Loucy (cell line): ENCODE measurements around the gene RBMS3.
A peak's percentile ranks its signal among the peaks of the same experiment; 100 is the strongest.

Experiments
- H2AFZ ChIP-seq: fragments of 200-600 bp; sonication (generic); 2 replicates; pipeline ENCODE4 v1.6.0; 2016; ENCODE audit warnings: antibody characterized with exemption, mild to moderate bottlenecking, low read length, moderate library complexity
- H3F3A ChIP-seq: fragments of 200-600 bp; 2 replicates; pipeline ENCODE4 v1.6.0; 2016; ENCODE audit warnings: antibody characterized with exemption, low read depth, mild to moderate bottlenecking
- H3K27me3 ChIP-seq: fragments of 200-600 bp; sonication (generic); 2 replicates; pipeline ENCODE4 v1.6.1; 2014; ENCODE audit warnings: low read length, mild to moderate bottlenecking; ENCODE audit not compliant: insufficient read depth, poor library complexity, severe bottlenecking
- H3K36me3 ChIP-seq: fragments of 200-600 bp; sonication (generic); 2 replicates; pipeline ENCODE4 v1.6.1; 2016; ENCODE audit warnings: low read length; ENCODE audit not compliant: insufficient read depth
- H3K4me1 ChIP-seq: fragments of 200-600 bp; sonication (generic); 2 replicates; pipeline ENCODE4 v1.5.1; 2014; ENCODE audit warnings: low read length, mild to moderate bottlenecking; ENCODE audit not compliant: insufficient read depth, poor library complexity, severe bottlenecking
- H3K4me2 ChIP-seq: fragments of 200-600 bp; sonication (generic); 2 replicates; pipeline ENCODE4 v1.6.0; 2014; ENCODE audit warnings: antibody characterized with exemption, low read length, low read depth, mild to moderate bottlenecking; ENCODE audit not compliant: poor library complexity, severe bottlenecking
- H3K4me3 ChIP-seq: fragments of 200-600 bp; sonication (generic); 2 replicates; pipeline ENCODE4 v1.5.1; 2014; ENCODE audit warnings: low read length, mild to moderate bottlenecking, mixed read lengths; ENCODE audit not compliant: poor library complexity, severe bottlenecking
- H3K79me2 ChIP-seq: fragments of 200-600 bp; sonication (generic); 2 replicates; pipeline ENCODE4 v1.6.1; 2014; ENCODE audit warnings: low read length; ENCODE audit not compliant: insufficient read depth
- H3K9ac ChIP-seq: fragments of 200-600 bp; sonication (generic); 2 replicates; pipeline ENCODE4 v1.6.0; 2014; ENCODE audit warnings: mild to moderate bottlenecking, low read depth, low read length, moderate library complexity; ENCODE audit not compliant: poor library complexity, severe bottlenecking
- H3K9me2 ChIP-seq: fragments of 200-600 bp; sonication (generic); replicated peaks from 2 replicates; pipeline ENCODE4 v1.6.1; 2016; ENCODE audit warnings: low read depth, low read length, mixed read lengths
- H3K9me3 ChIP-seq: fragments of 200-600 bp; sonication (generic); 2 replicates; pipeline ENCODE4 v1.6.1; 2014; ENCODE audit warnings: mild to moderate bottlenecking, antibody characterized with exemption, low read length, low read depth; ENCODE audit not compliant: insufficient read depth
- H4K20me1 ChIP-seq: fragments of 200-600 bp; sonication (generic); 2 replicates; pipeline ENCODE4 v1.6.0; 2014; ENCODE audit warnings: antibody characterized with exemption, low read length, mild to moderate bottlenecking; ENCODE audit not compliant: insufficient read depth, poor library complexity, severe bottlenecking
- CTCF ChIP-seq: fragments of 200-600 bp; sonication (generic); conservative IDR thresholded peaks from 2 replicates; pipeline ENCODE4 v1.5.1; 2014; ENCODE audit warnings: mild to moderate bottlenecking, antibody characterized with exemption, low read length
- EZH2phosphoT487 ChIP-seq: fragments of 200-600 bp; IDR thresholded peaks from 2 replicates; pipeline ENCODE4 v1.6.1; 2018; ENCODE audit warnings: antibody characterized with exemption, mild to moderate bottlenecking, moderate library complexity, borderline replicate concordance

The RBMS3 gene

GRCh38 chr3:30042274-30042859 is 761.5 kb downstream of the RBMS3 start:
- Histone ChIP-seq H3F3A (no peaks in the 10 kb centered on the region), H3K9me2 (no peaks in the 10 kb centered on the region), H3K9me3 (no peaks in the 10 kb centered on the region), H2AFZ (no peak overlapping the region), H3K4me1 (peaks cover 6% of the 10 kb centered on the region), H3K79me2 (no peaks in the 10 kb centered on the region), H3K9ac (no peak overlapping the region), H3K4me2 (no peak overlapping the region), H3K27me3 (no peaks in the 10 kb centered on the region), H3K4me3 (no peak overlapping the region), H4K20me1 (no peaks in the 10 kb centered on the region), H3K36me3 (no peaks in the 10 kb centered on the region)
- TF ChIP-seq EZH2phosphoT487 (no peak), CTCF (peak; percentile 91)

- Histone ChIP-seq H3K4me1 (peaks cover 6% of the 10 kb centered on the region), H2AFZ (no peak overlapping the region)
Measured at GRCh38 chr3:30042916-30043555, 762.2 kb downstream of the RBMS3 start.

GRCh38 chr3:30044515-30044914 is 763.6 kb downstream of the RBMS3 start:
- Histone ChIP-seq H2AFZ (no peak overlapping the region), H3K4me1 (peaks cover 6% of the 10 kb centered on the region), H3K4me2 (no peak overlapping the region), H3K9me3 (no peaks in the 10 kb centered on the region), H3K9ac (no peak overlapping the region), H3K9me2 (no peaks in the 10 kb centered on the region), H4K20me1 (no peaks in the 10 kb centered on the region), H3F3A (no peaks in the 10 kb centered on the region), H3K36me3 (no peaks in the 10 kb centered on the region), H3K79me2 (no peaks in the 10 kb centered on the region), H3K27me3 (no peaks in the 10 kb centered on the region), H3K4me3 (no peak overlapping the region)
- TF ChIP-seq CTCF (no peak), EZH2phosphoT487 (no peak)

More at GRCh38 chr3:30042916-30043555, 762.2 kb downstream of the RBMS3 start:
- Histone ChIP-seq H3K9me2 (no peaks in the 10 kb centered on the region), H3K36me3 (no peaks in the 10 kb centered on the region), H3K79me2 (no peaks in the 10 kb centered on the region), H3K27me3 (no peaks in the 10 kb centered on the region), H3K4me3 (no peak overlapping the region), H3F3A (no peaks in the 10 kb centered on the region), H3K4me2 (no peak overlapping the region), H3K9me3 (no peaks in the 10 kb centered on the region), H4K20me1 (no peaks in the 10 kb centered on the region), H3K9ac (no peak overlapping the region)
- TF ChIP-seq EZH2phosphoT487 (no peak), CTCF (no peak)
